Testis (tissue), 2 donors: ENCODE data around the gene GPR39.

Source experiments
- POLR2A ChIP-seq: fragments of 450-650 bp; IDR thresholded peaks from one replicate; pipeline ENCODE4 v1.6.1; 2017; ENCODE audit warnings: antibody characterized with exemption, mild to moderate bottlenecking, moderate library complexity
- TF ChIP-seq, protein P1 (sequence below), 3 experiments: fragments of 450-650 bp in 2 of 3; fragments of 200-600 bp in 1 of 3; sonication (generic) in 1 of 3; IDR thresholded peaks; one replicate each; pipeline ENCODE4 v1.5.1; 2016 to 2019; ENCODE audit warnings: antibody characterized with exemption in 3 of 3, mild to moderate bottlenecking in 2 of 3, moderate library complexity in 1 of 3

- TF ChIP-seq, protein P1, sequence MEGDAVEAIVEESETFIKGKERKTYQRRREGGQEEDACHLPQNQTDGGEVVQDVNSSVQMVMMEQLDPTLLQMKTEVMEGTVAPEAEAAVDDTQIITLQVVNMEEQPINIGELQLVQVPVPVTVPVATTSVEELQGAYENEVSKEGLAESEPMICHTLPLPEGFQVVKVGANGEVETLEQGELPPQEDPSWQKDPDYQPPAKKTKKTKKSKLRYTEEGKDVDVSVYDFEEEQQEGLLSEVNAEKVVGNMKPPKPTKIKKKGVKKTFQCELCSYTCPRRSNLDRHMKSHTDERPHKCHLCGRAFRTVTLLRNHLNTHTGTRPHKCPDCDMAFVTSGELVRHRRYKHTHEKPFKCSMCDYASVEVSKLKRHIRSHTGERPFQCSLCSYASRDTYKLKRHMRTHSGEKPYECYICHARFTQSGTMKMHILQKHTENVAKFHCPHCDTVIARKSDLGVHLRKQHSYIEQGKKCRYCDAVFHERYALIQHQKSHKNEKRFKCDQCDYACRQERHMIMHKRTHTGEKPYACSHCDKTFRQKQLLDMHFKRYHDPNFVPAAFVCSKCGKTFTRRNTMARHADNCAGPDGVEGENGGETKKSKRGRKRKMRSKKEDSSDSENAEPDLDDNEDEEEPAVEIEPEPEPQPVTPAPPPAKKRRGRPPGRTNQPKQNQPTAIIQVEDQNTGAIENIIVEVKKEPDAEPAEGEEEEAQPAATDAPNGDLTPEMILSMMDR (IDR thresholded peaks at IDR 0.05): no peak
- TF ChIP-seq POLR2A: no peak
Observed at GRCh38 chr2:132416723-132417395, at the start of gene GPR39.
